ENCODE measurements around the gene ORC5. TPM values are rescaled to one million over a fixed set of nuclear protein-coding genes. Genes with fewer than 3 reads are reported as not detected.

Gene ORC5
- total and polyA plus RNA-seq, 8 donors: 2.8 to 16.5 (median 11.3) TPM

GRCh38 chr7:104112623-104113022 is 95.2 kb downstream of the ORC5 start:
- no peaks in the 10 kb centered on the region for H3K9me3 ChIP-seq
- no peak overlapping the region for H3K4me3 ChIP-seq
- no peaks in the 10 kb centered on the region for H3K4me1 ChIP-seq
- no peak for FAIRE-seq
- H3K27me3 ChIP-seq: no peaks in the 10 kb centered on the region
- no peak for DNase-seq
- no peak for ATAC-seq
- H3K36me3 ChIP-seq: no peaks in the 10 kb centered on the region
- H3K27ac ChIP-seq: no peak overlapping the region
- intact Hi-C loops (cut with DNase I): no loop called here
- WGBS, 2 donors: 58 to 64% methylated on average over 1 of the region's 1 CpG
- TF ChIP-seq CTCF (IDR thresholded peaks at IDR 0.05): no peak

- no peaks in the 10 kb centered on the region for H3K27me3 ChIP-seq
- H3K36me3 ChIP-seq: no peaks in the 10 kb centered on the region
- no peak overlapping the region for H3K27ac ChIP-seq
- intact Hi-C loops (cut with DNase I): no loop called here
- FAIRE-seq (no peak), DNase-seq (no peak), ATAC-seq (no peak)
- H3K4me1 ChIP-seq: no peaks in the 10 kb centered on the region
- no peak for TF ChIP-seq CTCF (IDR thresholded peaks at IDR 0.05)
- no peak overlapping the region for H3K4me3 ChIP-seq
- WGBS, 2 donors: 43 to 45% methylated on average over 2 of the region's 2 CpGs
- H3K9me3 ChIP-seq: no peaks in the 10 kb centered on the region
Observed at GRCh38 chr7:104111271-104111670, 96.5 kb downstream of the ORC5 start.

GRCh38 chr7:104106108-104106905 is 101.5 kb downstream of the ORC5 start:
- whole genome bisulfite sequencing, 2 donors: 71 to 85% methylated on average over 3 of the region's 3 CpGs
- no peak overlapping the region for H3K27ac ChIP-seq
- no peak for ATAC-seq
- TF ChIP-seq CTCF (IDR thresholded peaks at IDR 0.05): no peak
- H3K9me3 ChIP-seq: no peaks in the 10 kb centered on the region
- no peak overlapping the region for H3K4me3 ChIP-seq
- no peaks in the 10 kb centered on the region for H3K36me3 ChIP-seq
- no peak for FAIRE-seq
- no peaks in the 10 kb centered on the region for H3K27me3 ChIP-seq
- intact Hi-C loops (cut with DNase I): no loop called here
- no peaks in the 10 kb centered on the region for H3K4me1 ChIP-seq
- no peak for DNase-seq

- TF ChIP-seq CTCF (IDR thresholded peaks at IDR 0.05): no peak
- ATAC-seq: no peak
- DNase-seq: no peak
- no peaks in the 10 kb centered on the region for H3K36me3 ChIP-seq
- no peak overlapping the region for H3K4me3 ChIP-seq
- WGBS, 2 donors: 78 to 82% methylated on average over 1 of the region's 1 CpG
- no peaks in the 10 kb centered on the region for H3K9me3 ChIP-seq
- no peak overlapping the region for H3K27ac ChIP-seq
- no peak for FAIRE-seq
- no peaks in the 10 kb centered on the region for H3K27me3 ChIP-seq
- H3K4me1 ChIP-seq: no peaks in the 10 kb centered on the region
- intact Hi-C loops (cut with DNase I): no loop called here
Observed at GRCh38 chr7:104098890-104099289, 108.9 kb downstream of the ORC5 start.

- ATAC-seq: no peak
- 64 to 73% methylated on average over 6 of the region's 6 CpGs for WGBS, 2 donors
- Histone ChIP-seq H3K9me3 (no peaks in the 10 kb centered on the region), H3K27ac (no peak overlapping the region), H3K4me3 (no peak overlapping the region), H3K4me1 (no peaks in the 10 kb centered on the region), H3K36me3 (no peaks in the 10 kb centered on the region), H3K27me3 (no peaks in the 10 kb centered on the region)
- TF ChIP-seq CTCF (IDR thresholded peaks at IDR 0.05): no peak
- intact Hi-C loops (cut with DNase I): no loop called here
- no peak for DNase-seq
- FAIRE-seq: no peak
Observed at GRCh38 chr7:104096683-104097082, 111.1 kb downstream of the ORC5 start.
